ENCODE measurements around the gene ABCC6.
"Not testable (repeated sequence)": the region's sequence is repeated elsewhere in the genome, so short reads cannot be mapped to it uniquely, and the experiment has no call there.

The ABCC6 gene

GRCh38 chr16:16190966-16191365 is 32.3 kb downstream of the ABCC6 start:
- not testable (repeated sequence) for DNase-seq

- no peak for DNase-seq
Measured at GRCh38 chr16:16190546-16190945, 32.7 kb downstream of the ABCC6 start.

GRCh38 chr16:16189842-16190241 is 33.5 kb downstream of the ABCC6 start:
- no peak for DNase-seq

- DNase-seq, result no peak
Measured at GRCh38 chr16:16188827-16189226, 34.5 kb downstream of the ABCC6 start.

- DNase-seq, result no peak
Measured at GRCh38 chr16:16186820-16187219, 36.5 kb downstream of the ABCC6 start.

GRCh38 chr16:16185095-16185494 is 38.2 kb downstream of the ABCC6 start:
- no peak for DNase-seq

GRCh38 chr16:16184594-16184993 is 38.7 kb downstream of the ABCC6 start:
- no peak for DNase-seq

- no peak for DNase-seq
Measured at GRCh38 chr16:16183562-16183961, 39.7 kb downstream of the ABCC6 start.

GRCh38 chr16:16182918-16183317 is 40.4 kb downstream of the ABCC6 start:
- no peak for DNase-seq

GRCh38 chr16:16181748-16182147 is 41.5 kb downstream of the ABCC6 start:
- DNase-seq, result not testable (repeated sequence)

GRCh38 chr16:16178455-16179162 is 44.7 kb downstream of the ABCC6 start:
- no peak for DNase-seq

GRCh38 chr16:16176328-16176727 is 47.0 kb downstream of the ABCC6 start:
- DNase-seq, result no peak

- DNase-seq, result peak in 6 of 56 donors; percentile 3 to 21 (median 8)
Measured at GRCh38 chr16:16175296-16175695, 48.0 kb downstream of the ABCC6 start.

GRCh38 chr16:16172991-16173390 is 50.3 kb downstream of the ABCC6 start:
- no peak for DNase-seq

- DNase-seq, result no peak
Measured at GRCh38 chr16:16171332-16171919, 51.9 kb downstream of the ABCC6 start.

- DNase-seq, result no peak
Measured at GRCh38 chr16:16169615-16170014, 53.7 kb downstream of the ABCC6 start.

GRCh38 chr16:16168431-16168830 is 54.9 kb downstream of the ABCC6 start:
- DNase-seq, result no peak

- no peak for DNase-seq
Measured at GRCh38 chr16:16167927-16168326, 55.4 kb downstream of the ABCC6 start.

- DNase-seq, result no peak
Measured at GRCh38 chr16:16166949-16167348, 56.3 kb downstream of the ABCC6 start.

GRCh38 chr16:16166085-16166484 is 57.2 kb downstream of the ABCC6 start:
- no peak for DNase-seq

GRCh38 chr16:16164243-16164642 is 59.1 kb downstream of the ABCC6 start:
- DNase-seq, result no peak

GRCh38 chr16:16163571-16163970 is 59.7 kb downstream of the ABCC6 start:
- DNase-seq, result peak in 35 of 56 donors; percentile 2 to 77 (median 25)

- DNase-seq, result no peak
Measured at GRCh38 chr16:16163109-16163508, 60.2 kb downstream of the ABCC6 start.

Measured in nucleus accumbens (tissue), 56 donors.